PFSK-1 (cell line): ENCODE data around the gene ORMDL3.

Source experiments
- POLR2AphosphoS5 ChIP-seq: IDR thresholded peaks from 2 replicates; pipeline ENCODE4 v1.6.1; 2012; ENCODE audit warnings: low read depth, mild to moderate bottlenecking, control low read depth, low read length, moderate library complexity
- SIN3A ChIP-seq: IDR thresholded peaks from 2 replicates; pipeline ENCODE4 v1.6.1; 2012; ENCODE audit warnings: mild to moderate bottlenecking, low read length, moderate library complexity, borderline replicate concordance; ENCODE audit not compliant: insufficient read depth
- TAF1 ChIP-seq: IDR thresholded peaks from 2 replicates; pipeline ENCODE4 v1.6.1; 2012; ENCODE audit warnings: low read length, control low read depth, borderline replicate concordance; ENCODE audit not compliant: insufficient read depth

DNA sequence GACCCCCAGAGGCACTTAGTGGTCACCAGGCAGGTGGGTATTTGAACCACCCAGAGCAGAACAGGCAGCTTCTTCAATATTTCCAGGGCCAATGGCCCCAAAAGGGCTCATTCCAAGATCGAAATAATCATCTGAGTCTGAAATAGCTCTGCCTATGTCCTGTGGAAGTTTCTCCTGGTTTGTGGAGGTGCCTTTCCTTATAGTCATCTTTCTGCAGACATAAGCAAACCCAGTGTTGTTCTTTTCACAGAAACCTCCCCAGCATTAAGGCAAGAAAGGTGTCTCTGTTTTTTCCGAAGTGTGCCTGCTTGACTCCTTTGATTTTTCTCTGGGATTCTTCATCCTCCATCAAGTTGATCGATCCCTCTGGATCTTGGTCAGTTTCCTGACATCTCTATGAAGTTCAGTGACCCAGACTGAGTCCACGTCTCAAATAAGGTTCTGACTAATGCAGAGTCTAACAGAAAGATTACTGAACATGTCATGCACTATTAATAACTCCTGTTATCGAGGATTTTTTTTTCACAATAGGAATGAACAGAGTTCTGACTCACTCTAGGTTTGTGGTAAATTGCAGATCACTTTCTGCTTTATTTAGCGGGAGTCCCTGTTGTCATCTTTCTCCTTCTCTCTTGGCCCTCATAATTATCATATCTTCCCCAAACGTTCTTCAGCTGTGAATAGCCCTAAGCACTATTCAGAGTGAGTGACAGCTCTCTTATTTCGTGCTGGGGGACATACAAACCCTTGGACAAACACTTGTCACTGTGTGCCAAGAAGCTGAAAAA is 1.7 kb upstream of the ORMDL3 start:
- TF ChIP-seq TAF1 (no peak), SIN3A (no peak), POLR2AphosphoS5 (no peak)
